Lung (tissue), 16 donors: ENCODE results near the gene PPAT. TPM values are rescaled to one million over a fixed set of nuclear protein-coding genes. Genes with fewer than 3 reads are reported as not detected.

Source experiments
- ATAC-seq: fragments of 200-7000 bp; cut with Tn5 transposase; one replicate; pipeline ENCODE4 v1.9.1; 2020; ENCODE audit warnings: moderate number of reproducible peaks; ENCODE audit not compliant: insufficient read depth, low FRiP score
- DNase-seq, 3 donors: peaks; one replicate each; pipeline ENCODE4 v3.0.0-alpha.2; 2013 to 2017
- H3K27ac ChIP-seq, 2 donors: one replicate each; pipeline ENCODE4 v1.5.1; 2013; ENCODE audit warnings: mild to moderate bottlenecking in 2 of 2, moderate library complexity in 2 of 2, control low read depth in 1 of 2, inconsistent platforms in 1 of 2, low read depth in 1 of 2, low read length in 1 of 2
- H3K27me3 ChIP-seq, 3 donors: one replicate each; pipeline ENCODE4 v1.5.1; 2013; ENCODE audit warnings: low read length in 2 of 3; ENCODE audit not compliant: control insufficient read depth in 3 of 3, insufficient read depth in 3 of 3
- H3K36me3 ChIP-seq, 4 donors: one replicate each; pipeline ENCODE4 v1.5.1; 2013; ENCODE audit warnings: low read length in 4 of 4, mild to moderate bottlenecking in 1 of 4, moderate library complexity in 1 of 4; ENCODE audit not compliant: control insufficient read depth in 4 of 4, insufficient read depth in 4 of 4
- H3K4me1 ChIP-seq, 5 donors: one replicate each; pipeline ENCODE4 v1.5.1; 2013; ENCODE audit warnings: low read length in 5 of 5, mild to moderate bottlenecking in 2 of 5, moderate library complexity in 1 of 5; ENCODE audit not compliant: control insufficient read depth in 5 of 5, insufficient read depth in 5 of 5
- H3K4me3 ChIP-seq: one replicate; pipeline ENCODE4 v1.5.1; 2013; ENCODE audit warnings: mild to moderate bottlenecking, control low read depth, moderate library complexity
- H3K9ac ChIP-seq, 2 donors: one replicate each; pipeline ENCODE4 v1.5.1; 2013; ENCODE audit warnings: low read length in 2 of 2, control low read depth in 1 of 2; ENCODE audit not compliant: insufficient read depth in 1 of 2
- H3K9me3 ChIP-seq, 4 donors: one replicate each; pipeline ENCODE4 v1.5.1; 2013; ENCODE audit warnings: low read length in 3 of 4, mild to moderate bottlenecking in 1 of 4, moderate library complexity in 1 of 4; ENCODE audit not compliant: control insufficient read depth in 4 of 4, insufficient read depth in 3 of 4
- WGBS, 2 donors: extraction: QIAGEN DNeasy Blood & Tissue Kit; methylation state at CpG; one replicate each; pipeline ENCODE4 v1.1.7; 2013; 5-methylcytosine and 5-hydroxymethylcytosine counted together
- long read RNA-seq, 5 donors: transcript quantifications; one replicate each; lab custom pipeline, GENCODE V29; 2026
- polyA plus RNA-seq, 2 donors: library from polyadenylated mRNA; stranded (reverse); fragments of 200-250 nt; gene quantifications; one replicate each; pipeline ENCODE4 v1.2.1, GENCODE V29; 2013
- total RNA-seq, 2 donors: library from RNA; depleted of rRNA in 1 of 2; stranded (reverse); fragments of >200 nt in 1 of 2; gene quantifications; one replicate each; pipeline ENCODE4 v1.2.1, GENCODE V29; 2014 to 2021
- TF ChIP-seq, protein P1 (sequence below): IDR thresholded peaks from 2 replicates; pipeline ENCODE4 v1.5.1; 2012; ENCODE audit warnings: mild to moderate bottlenecking; ENCODE audit errors: control extremely low read depth, extremely low read depth
- donor health status: control.
- donor health status: control.
- donor health status: Bipolar disorder and iron deficiency.
- donor health status: healthy.
- donor health status: DM: yes; HTN: yes; CAD: no.

PPAT gene
- total RNA-seq = 10 to 100 TPM in 1 of 2 donors, 1 to 10 TPM in 1; 7.4 to 10.7 TPM
- 1 to 10 TPM; 2.0 to 4.7 TPM for polyA plus RNA-seq
- long read RNA-seq, donor 1, full-length matches to known transcripts = 10 of 100 reads
- long read RNA-seq, donor 1, partial matches to known transcripts = 46 of 100 reads
- long read RNA-seq, donor 1, other reads (novel, unspliced or antisense) = 44 of 100 reads
- long read RNA-seq, donor 2, partial matches to known transcripts = 164 of 178 reads
- long read RNA-seq, donor 2, other reads (novel, unspliced or antisense) = 12 of 178 reads
- long read RNA-seq, donor 3, partial matches to known transcripts = 26 of 48 reads
- long read RNA-seq, donor 3, other reads (novel, unspliced or antisense) = 19 of 48 reads
- long read RNA-seq, donor 4, partial matches to known transcripts = 6 of 7 reads
- long read RNA-seq, donor 4, other reads (novel, unspliced or antisense) = 0 of 7 reads
- long read RNA-seq, donor 5, partial matches to known transcripts = 222 of 226 reads
- long read RNA-seq, donor 5, other reads (novel, unspliced or antisense) = 0 of 226 reads

DNA sequence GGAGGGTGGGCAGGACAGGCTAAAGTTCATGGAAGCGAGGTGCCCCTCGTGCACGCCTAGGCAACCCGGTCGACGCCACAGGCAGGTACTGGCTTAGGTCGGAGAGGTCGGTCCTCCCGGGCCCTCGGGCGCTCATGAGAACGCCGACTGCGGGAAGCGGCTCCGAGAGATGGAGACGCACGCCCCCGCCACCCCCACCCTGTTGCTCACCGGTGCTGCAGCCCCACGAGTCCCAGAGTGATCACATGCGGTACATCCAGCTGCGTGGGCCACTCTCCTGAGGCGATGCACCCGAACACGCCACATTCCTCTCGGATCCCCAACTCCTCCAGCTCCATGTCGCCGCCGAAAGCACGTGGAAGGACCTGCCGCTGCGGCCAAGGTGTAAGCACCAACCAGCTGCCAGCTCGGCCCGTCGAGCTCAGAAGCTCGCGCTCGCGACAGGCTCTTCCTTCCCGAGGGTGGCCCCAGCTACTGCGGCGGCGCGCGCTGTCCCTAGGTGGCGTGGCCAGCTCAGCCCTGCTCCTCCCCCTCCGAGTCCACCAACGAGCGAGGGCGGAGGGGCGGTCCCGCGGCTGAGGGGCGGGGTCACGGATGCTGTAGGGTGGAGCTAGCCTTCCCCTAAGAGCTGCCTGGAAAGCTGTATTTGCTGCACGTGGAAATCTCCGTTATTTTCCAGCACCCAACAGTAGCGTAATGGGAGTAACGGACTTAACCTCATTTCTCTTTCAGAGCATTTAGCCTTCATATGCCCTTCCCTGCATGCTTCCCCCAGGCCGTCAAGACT is at the start of gene PPAT:
PPAT (minus strand) TSS at position 476 of the 787 bp plus-strand sequence; CDS start at position 338, 138 bp downstream.
- peak within 1 kb of the TSS; percentile 72 to 89 for H3K9ac ChIP-seq
- H3K9me3 ChIP-seq = no peaks in the 10 kb centered on the region
- H3K27me3 ChIP-seq = no peaks in the 10 kb centered on the region
- peaks cover 0 to 9% (median 2%) of the 10 kb centered on the region in 5 donors for H3K4me1 ChIP-seq
- WGBS, 2 donors = 0 to 1% methylated on average over 48 to 61 of the region's 61 CpGs
- peak within 1 kb of the TSS; percentile 83 for H3K4me3 ChIP-seq
- H3K36me3 ChIP-seq = no peaks in the 10 kb centered on the region
- DNase-seq (peak; percentile 99), ATAC-seq (peak; percentile 94)
- peak within 1 kb of the TSS; percentile 97 to 98 for H3K27ac ChIP-seq
- TF ChIP-seq, protein P1, sequence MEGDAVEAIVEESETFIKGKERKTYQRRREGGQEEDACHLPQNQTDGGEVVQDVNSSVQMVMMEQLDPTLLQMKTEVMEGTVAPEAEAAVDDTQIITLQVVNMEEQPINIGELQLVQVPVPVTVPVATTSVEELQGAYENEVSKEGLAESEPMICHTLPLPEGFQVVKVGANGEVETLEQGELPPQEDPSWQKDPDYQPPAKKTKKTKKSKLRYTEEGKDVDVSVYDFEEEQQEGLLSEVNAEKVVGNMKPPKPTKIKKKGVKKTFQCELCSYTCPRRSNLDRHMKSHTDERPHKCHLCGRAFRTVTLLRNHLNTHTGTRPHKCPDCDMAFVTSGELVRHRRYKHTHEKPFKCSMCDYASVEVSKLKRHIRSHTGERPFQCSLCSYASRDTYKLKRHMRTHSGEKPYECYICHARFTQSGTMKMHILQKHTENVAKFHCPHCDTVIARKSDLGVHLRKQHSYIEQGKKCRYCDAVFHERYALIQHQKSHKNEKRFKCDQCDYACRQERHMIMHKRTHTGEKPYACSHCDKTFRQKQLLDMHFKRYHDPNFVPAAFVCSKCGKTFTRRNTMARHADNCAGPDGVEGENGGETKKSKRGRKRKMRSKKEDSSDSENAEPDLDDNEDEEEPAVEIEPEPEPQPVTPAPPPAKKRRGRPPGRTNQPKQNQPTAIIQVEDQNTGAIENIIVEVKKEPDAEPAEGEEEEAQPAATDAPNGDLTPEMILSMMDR = peak; percentile 21

DNA sequence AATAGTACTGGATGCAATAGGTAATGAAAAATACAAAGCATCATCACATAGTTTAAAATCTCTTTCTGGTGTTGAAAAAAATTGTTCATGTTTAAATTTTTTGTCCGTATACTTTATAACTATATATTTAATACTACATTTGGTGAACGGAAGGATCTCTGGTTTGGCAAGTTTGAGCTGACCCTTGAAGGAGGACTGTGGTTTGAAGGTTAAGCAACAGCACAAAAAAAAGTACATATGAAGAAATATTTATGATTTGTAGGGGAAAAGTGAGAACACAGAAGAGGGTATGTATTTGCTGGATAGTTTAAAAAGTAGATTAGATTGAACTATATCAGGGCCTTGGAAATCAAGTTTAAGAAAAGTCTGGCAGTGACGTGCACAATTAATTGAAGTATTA is 45.3 kb upstream of the PPAT start:
- TF ChIP-seq, protein P1 = no peak
- WGBS, 2 donors = 48 to 83% methylated on average over 3 of the region's 3 CpGs
- Histone ChIP-seq H3K9ac (no peak overlapping the region), H3K27ac (no peak overlapping the region), H3K9me3 (no peaks in the 10 kb centered on the region), H3K4me3 (no peak overlapping the region), H3K4me1 (no peaks in the 10 kb centered on the region), H3K36me3 (peaks cover 16 to 46% (median 30%) of the 10 kb centered on the region in 4 donors), H3K27me3 (no peaks in the 10 kb centered on the region)
- DNase-seq = no peak
- ATAC-seq = no peak

DNA sequence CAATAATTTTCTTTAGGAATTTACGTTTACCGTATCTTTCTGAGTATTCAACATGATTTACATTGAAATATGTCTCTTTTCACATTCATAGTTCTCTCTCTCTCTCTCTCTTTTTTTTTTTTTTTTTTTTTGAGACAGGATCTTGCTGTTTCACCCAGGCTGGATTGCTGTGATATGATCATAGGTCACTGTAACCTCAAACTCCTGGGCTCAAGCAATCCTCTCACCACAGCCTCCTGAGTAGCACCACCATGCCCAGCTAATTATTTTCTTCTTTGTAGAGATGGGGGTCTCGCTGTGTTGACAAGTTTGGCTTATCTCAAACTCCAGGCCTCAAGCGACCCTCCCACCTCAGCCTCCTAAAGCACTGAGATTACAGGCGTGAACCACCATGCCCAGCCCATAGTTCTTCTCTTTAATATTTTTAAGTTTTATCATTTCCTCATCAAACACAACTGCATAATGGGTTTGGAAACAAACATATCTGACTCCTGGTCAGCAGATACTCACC is 41.8 kb upstream of the PPAT start:
- Histone ChIP-seq H3K9ac (no peak overlapping the region), H3K36me3 (peaks cover 22 to 60% (median 40%) of the 10 kb centered on the region in 4 donors), H3K4me1 (no peaks in the 10 kb centered on the region), H3K27ac (no peak overlapping the region), H3K27me3 (no peaks in the 10 kb centered on the region), H3K9me3 (no peaks in the 10 kb centered on the region), H3K4me3 (no peak overlapping the region)
- WGBS, 2 donors = 96 to 97% methylated on average over 5 of the region's 5 CpGs
- ATAC-seq (no peak), DNase-seq (no peak)
- TF ChIP-seq, protein P1 = no peak
